Right lobe of liver (tissue), 6 donors: ENCODE data around the gene ITGB8. TPM values are rescaled to one million over a fixed set of nuclear protein-coding genes. Genes with fewer than 3 reads are reported as not detected.

Experiments used
- ATAC-seq, 4 donors: fragments of 200-7000 bp; cut with Tn5 transposase; one replicate each; pipeline ENCODE4 v1.9.1; 2020; ENCODE audit warnings: mild to moderate bottlenecking in 4 of 4, moderate library complexity in 4 of 4
- DNase-seq, 3 donors: peaks; one replicate each; pipeline ENCODE4 v3.0.0-alpha.2; 2020
- H3K27ac ChIP-seq, 3 donors: fragments of 200-600 bp; one replicate each; pipeline ENCODE4 v1.8.0; 2022
- H3K27me3 ChIP-seq, 2 donors: fragments of 200-600 bp; one replicate each; pipeline ENCODE4 v1.8.0; 2022
- H3K36me3 ChIP-seq, 4 donors: fragments of 200-600 bp; sonication (generic) in 1 of 4; one replicate each; pipeline versions ENCODE4 v1.5.1 to v1.8.0; 2017 to 2022; ENCODE audit warnings: control low read depth in 1 of 4
- H3K4me1 ChIP-seq, 4 donors: fragments of 200-600 bp; sonication (generic) in 1 of 4; one replicate each; pipeline versions ENCODE4 v1.5.1 to v1.8.0; 2017 to 2022; ENCODE audit warnings: control low read depth in 1 of 4
- H3K4me3 ChIP-seq, 3 donors: fragments of 200-600 bp; one replicate each; pipeline ENCODE4 v1.8.0; 2022
- H3K9me3 ChIP-seq, 4 donors: fragments of 200-600 bp; sonication (generic) in 1 of 4; one replicate each; pipeline versions ENCODE4 v1.5.1 to v1.8.0; 2017 to 2022; ENCODE audit warnings: control low read depth in 1 of 4
- POLR2A ChIP-seq: fragments of 450-650 bp; IDR thresholded peaks from one replicate; pipeline ENCODE4 v1.6.1; 2017; ENCODE audit warnings: antibody characterized with exemption, mild to moderate bottlenecking
- WGBS: methylation state at CpG from one replicate; pipeline ENCODE4 v1.1.6; 2018; ENCODE audit warnings: low coverage, low lambda C conversion rate; ENCODE audit not compliant: insufficient coverage; ENCODE audit errors: missing lambda C conversion rate; 5-methylcytosine and 5-hydroxymethylcytosine counted together
- intact Hi-C, 2 donors: fragments of 100-400 bp; cut with DNase I; formaldehyde crosslinking; loops; one replicate each; pipeline versions ENCODE4 v1.11.2 to v1.14.1; 2022
- total RNA-seq, 6 experiments: library from RNA; depleted of rRNA in 2 of 6; stranded (reverse); fragments of >200 nt in 2 of 6; fragmentation: NEBNext Ultra II Directional in 3 of 6; extraction: Animal tissue kit (Norgen Biotek cat#: 25700) in 3 of 6; gene quantifications; one replicate each; pipeline versions ENCODE4 v1.1.0 to v1.2.4, GENCODE V29; 2016 to 2023
- TF ChIP-seq, protein P1 (sequence below), 4 donors: fragments of 200-600 bp in 3 of 4; fragments of 450-650 bp in 1 of 4; IDR thresholded peaks; one replicate each; pipeline versions ENCODE4 v1.5.1 to v1.8.0; 2016 to 2022; ENCODE audit warnings: antibody characterized with exemption in 4 of 4, mild to moderate bottlenecking in 2 of 4
- donor health status: DM: no; HTN: yes; CAD: no.
- donor health status: DM: no; HTN: no; CAD: no.
- donor health status: DM: no; HTN: no; CAD: no.
- donor health status: DM: no; HTN: yes; CAD: no.
- donor health status: DM: no; HTN: yes; CAD: no.

Gene ITGB8
- total RNA-seq, 6 experiments from 2014 or later, result 0.43 to 0.70 (median 0.56) TPM

DNA sequence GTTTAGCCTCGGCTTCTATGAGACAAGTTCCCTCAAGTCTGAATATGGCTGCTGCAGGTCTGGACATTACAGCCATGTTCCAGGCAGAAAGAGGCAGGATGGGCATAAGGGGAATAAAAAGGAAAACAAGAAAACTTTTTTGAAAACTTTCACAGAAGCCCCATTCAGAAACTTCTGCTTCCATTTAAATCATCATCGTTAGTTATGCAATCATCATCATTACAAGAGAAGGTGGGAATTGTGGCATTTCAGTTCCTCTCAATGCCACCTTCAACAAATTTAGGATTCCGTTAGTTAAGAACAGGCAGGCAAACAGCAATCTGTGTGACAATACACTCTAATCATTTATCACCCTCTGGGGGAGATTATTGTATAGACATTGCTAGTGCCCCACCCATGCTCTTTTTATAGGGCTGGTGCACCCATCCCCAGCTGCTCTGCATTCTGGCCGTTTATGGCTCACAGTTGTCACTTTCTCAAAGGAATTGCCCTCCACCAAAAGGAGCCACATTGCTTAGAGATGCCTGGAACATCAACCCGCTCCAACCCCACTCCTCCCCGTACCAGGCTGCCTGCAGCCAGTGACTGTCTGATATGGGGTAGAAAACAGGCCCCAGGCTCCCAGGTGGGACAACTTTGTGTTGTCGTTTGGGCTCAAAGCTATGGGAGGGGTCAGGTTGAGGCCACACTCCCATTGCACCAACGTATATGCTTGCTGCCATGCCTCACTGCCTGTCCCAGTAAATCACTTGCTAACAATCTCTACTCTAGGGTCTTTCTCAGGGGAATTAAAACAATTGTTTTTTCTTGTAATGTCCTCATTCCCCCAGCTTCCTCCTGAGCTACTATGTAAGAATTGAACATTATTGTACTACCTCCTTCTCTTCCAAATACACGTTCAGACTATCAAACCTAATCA lies 24.2 kb downstream of the ITGB8 start:
- H3K4me3 ChIP-seq, result no peak overlapping the region
- no peak for DNase-seq
- H3K9me3 ChIP-seq, result no peaks in the 10 kb centered on the region
- no peak overlapping the region for H3K27ac ChIP-seq
- no peaks in the 10 kb centered on the region for H3K36me3 ChIP-seq
- ATAC-seq, result no peak
- 49% methylated on average over 9 of the region's 9 CpGs for WGBS
- no peaks in the 10 kb centered on the region for H3K27me3 ChIP-seq
- no peaks in the 10 kb centered on the region for H3K4me1 ChIP-seq
- intact Hi-C loops, result no loop called here
- no peak for TF ChIP-seq POLR2A
- TF ChIP-seq, protein P1, sequence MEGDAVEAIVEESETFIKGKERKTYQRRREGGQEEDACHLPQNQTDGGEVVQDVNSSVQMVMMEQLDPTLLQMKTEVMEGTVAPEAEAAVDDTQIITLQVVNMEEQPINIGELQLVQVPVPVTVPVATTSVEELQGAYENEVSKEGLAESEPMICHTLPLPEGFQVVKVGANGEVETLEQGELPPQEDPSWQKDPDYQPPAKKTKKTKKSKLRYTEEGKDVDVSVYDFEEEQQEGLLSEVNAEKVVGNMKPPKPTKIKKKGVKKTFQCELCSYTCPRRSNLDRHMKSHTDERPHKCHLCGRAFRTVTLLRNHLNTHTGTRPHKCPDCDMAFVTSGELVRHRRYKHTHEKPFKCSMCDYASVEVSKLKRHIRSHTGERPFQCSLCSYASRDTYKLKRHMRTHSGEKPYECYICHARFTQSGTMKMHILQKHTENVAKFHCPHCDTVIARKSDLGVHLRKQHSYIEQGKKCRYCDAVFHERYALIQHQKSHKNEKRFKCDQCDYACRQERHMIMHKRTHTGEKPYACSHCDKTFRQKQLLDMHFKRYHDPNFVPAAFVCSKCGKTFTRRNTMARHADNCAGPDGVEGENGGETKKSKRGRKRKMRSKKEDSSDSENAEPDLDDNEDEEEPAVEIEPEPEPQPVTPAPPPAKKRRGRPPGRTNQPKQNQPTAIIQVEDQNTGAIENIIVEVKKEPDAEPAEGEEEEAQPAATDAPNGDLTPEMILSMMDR (IDR thresholded peaks at IDR 0.05), result no peak

DNA sequence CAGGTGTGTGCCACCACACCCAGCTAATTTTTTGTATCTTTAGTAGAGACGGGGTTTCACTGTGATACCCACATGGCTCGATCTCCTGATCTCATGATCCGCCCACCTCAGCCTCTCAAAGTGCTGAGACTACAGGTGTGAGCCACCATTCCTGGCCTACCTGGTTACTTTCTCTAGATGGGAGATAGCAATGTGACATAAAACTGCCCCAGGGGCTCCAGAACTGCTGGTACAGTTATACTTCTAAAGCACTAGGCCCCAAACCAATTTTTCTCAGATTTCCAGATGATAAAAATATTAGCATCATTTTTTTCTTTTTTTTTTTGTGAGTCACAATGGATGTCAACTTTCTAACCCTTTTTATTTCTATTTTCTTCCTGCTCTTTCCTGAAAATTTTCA lies 27.4 kb downstream of the ITGB8 start:
- H3K27me3 ChIP-seq, result no peaks in the 10 kb centered on the region
- no peaks in the 10 kb centered on the region for H3K9me3 ChIP-seq
- H3K4me3 ChIP-seq, result no peak overlapping the region
- DNase-seq, result no peak
- no peak overlapping the region for H3K27ac ChIP-seq
- ATAC-seq, result no peak
- 72% methylated on average over 3 of the region's 3 CpGs for WGBS
- H3K4me1 ChIP-seq, result no peaks in the 10 kb centered on the region
- intact Hi-C loops, result no loop called here
- no peaks in the 10 kb centered on the region for H3K36me3 ChIP-seq
- no peak for TF ChIP-seq POLR2A
- TF ChIP-seq, protein P1 (IDR thresholded peaks at IDR 0.05), result no peak

DNA sequence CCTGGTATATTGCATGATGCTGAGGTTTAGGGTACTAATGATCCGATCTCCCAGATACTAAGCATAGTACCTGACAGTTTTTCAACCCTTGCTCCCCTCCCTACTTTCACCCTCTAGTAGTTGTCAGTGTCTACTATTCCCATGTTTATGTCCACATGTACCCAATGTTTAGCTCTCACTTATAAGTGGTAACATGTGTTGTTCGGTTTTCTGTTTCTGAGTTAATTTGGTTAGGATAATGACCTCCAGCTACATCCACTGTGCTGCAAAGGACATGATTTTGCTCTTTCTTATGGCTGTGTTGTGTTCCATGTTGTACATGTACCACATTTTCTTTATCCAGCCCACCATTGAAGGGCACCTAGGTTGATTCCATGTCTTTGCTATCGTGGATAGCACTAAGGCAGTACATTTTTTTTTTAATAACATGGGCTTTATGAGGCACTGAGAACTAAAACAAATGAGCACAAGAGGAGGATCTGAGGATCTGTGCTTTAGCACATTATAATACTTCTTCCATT lies 28.1 kb downstream of the ITGB8 start:
- no peaks in the 10 kb centered on the region for H3K4me1 ChIP-seq
- ATAC-seq (no peak), DNase-seq (no peak)
- no peaks in the 10 kb centered on the region for H3K27me3 ChIP-seq
- no peak overlapping the region for H3K27ac ChIP-seq
- WGBS, result 64% methylated on average over 2 of the region's 3 CpGs
- H3K9me3 ChIP-seq, result no peaks in the 10 kb centered on the region
- intact Hi-C loops, result no loop called here
- H3K4me3 ChIP-seq, result no peak overlapping the region
- H3K36me3 ChIP-seq, result no peaks in the 10 kb centered on the region
- no peak for TF ChIP-seq POLR2A
- TF ChIP-seq, protein P1 (IDR thresholded peaks at IDR 0.05), result no peak

DNA sequence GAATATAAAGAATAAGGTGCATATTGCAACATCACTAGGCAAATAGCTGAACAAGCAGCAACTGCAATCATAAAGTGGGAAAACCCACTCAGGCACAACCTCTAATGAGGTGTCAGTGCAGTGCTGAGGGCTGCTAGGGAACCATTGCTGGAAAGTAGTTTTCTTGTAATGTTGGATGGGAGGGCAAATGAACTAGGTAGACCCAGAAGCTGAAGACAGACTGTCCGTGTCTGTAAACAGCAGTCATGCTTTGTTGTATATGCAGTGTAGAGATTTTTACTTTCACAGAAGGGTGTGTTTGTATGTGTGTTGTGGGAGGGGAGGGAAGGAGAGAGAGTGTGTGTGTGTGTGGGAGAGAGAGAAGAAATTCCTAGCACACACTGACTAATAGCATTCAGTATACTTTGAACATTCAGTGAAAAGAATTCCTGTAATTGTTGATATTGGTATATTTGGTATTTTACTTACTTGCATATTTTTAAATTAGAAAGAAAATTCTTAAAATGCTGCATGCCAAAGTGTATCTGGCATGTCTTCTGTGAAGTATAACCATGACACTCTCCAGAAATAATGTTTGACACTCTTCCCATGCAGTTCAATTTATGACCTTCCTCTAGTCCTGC lies 28.8 kb downstream of the ITGB8 start:
- no peak for DNase-seq
- Histone ChIP-seq H3K27me3 (no peaks in the 10 kb centered on the region), H3K36me3 (no peaks in the 10 kb centered on the region), H3K4me3 (no peak overlapping the region), H3K27ac (no peak overlapping the region), H3K4me1 (no peaks in the 10 kb centered on the region), H3K9me3 (no peaks in the 10 kb centered on the region)
- WGBS, result 42% methylated on average over 1 of the region's 1 CpG
- no peak for ATAC-seq
- no peak for TF ChIP-seq POLR2A
- TF ChIP-seq, protein P1 (IDR thresholded peaks at IDR 0.05), result no peak
- intact Hi-C loops, result no loop called here
